ENCODE measurements around the gene RCL1.
"Not testable (repeated sequence)": the region's sequence is repeated elsewhere in the genome, so short reads cannot be mapped to it uniquely, and the experiment has no call there.

RCL1 gene

GRCh38 chr9:4769321-4770080 is 23.2 kb upstream of the RCL1 start:
- no peak for TF ChIP-seq CTCF (IDR thresholded peaks at IDR 0.05; ENCODE audit: low read length)
- no peak for TF ChIP-seq EZH2phosphoT487 (IDR thresholded peaks at IDR 0.05; ENCODE audit: low read length)
- no peak for TF ChIP-seq EZH2 (optimal IDR thresholded peaks at IDR 0.05; ENCODE audit: low read depth, low read length)
- Histone ChIP-seq H3K9ac (ENCODE audit: low read length) (no peak overlapping the region), H3K27me3 (replicated peaks; ENCODE audit: insufficient read depth, low read length) (no peaks in the 10 kb centered on the region), H3K4me3 (ENCODE audit: low read length) (no peak overlapping the region), H3K9me3 (replicated peaks; ENCODE audit: insufficient read depth, low read length) (no peaks in the 10 kb centered on the region), H3K4me2 (ENCODE audit: low read depth, low read length) (no peak overlapping the region), H3K9me2 (replicated peaks; ENCODE audit: insufficient read depth, low read length) (no peaks in the 10 kb centered on the region), H3K27ac (ENCODE audit: low read length) (no peak overlapping the region), H4K20me1 (ENCODE audit: insufficient read depth, low read length) (no peaks in the 10 kb centered on the region), H3K4me1 (ENCODE audit: low read length) (no peaks in the 10 kb centered on the region), H3K79me2 (ENCODE audit: low read length) (no peaks in the 10 kb centered on the region), H3K36me3 (replicated peaks; ENCODE audit: insufficient read depth, low read length) (no peaks in the 10 kb centered on the region), H2AFZ (ENCODE audit: low read length) (no peak overlapping the region), H3F3A (ENCODE audit: insufficient read depth, low read length) (no peaks in the 10 kb centered on the region)
- DNase-seq, result no peak

- Histone ChIP-seq H4K20me1 (ENCODE audit: insufficient read depth, low read length) (no peaks in the 10 kb centered on the region), H3K9me3 (replicated peaks; ENCODE audit: insufficient read depth, low read length) (no peaks in the 10 kb centered on the region), H3K4me3 (ENCODE audit: low read length) (no peak overlapping the region), H2AFZ (ENCODE audit: low read length) (no peak overlapping the region), H3K9ac (ENCODE audit: low read length) (no peak overlapping the region), H3K4me1 (ENCODE audit: low read length) (no peaks in the 10 kb centered on the region), H3K36me3 (replicated peaks; ENCODE audit: insufficient read depth, low read length) (no peaks in the 10 kb centered on the region), H3K9me2 (replicated peaks; ENCODE audit: insufficient read depth, low read length) (no peaks in the 10 kb centered on the region), H3K27ac (ENCODE audit: low read length) (no peak overlapping the region), H3K27me3 (replicated peaks; ENCODE audit: insufficient read depth, low read length) (no peaks in the 10 kb centered on the region), H3K4me2 (ENCODE audit: low read depth, low read length) (no peak overlapping the region), H3F3A (ENCODE audit: insufficient read depth, low read length) (no peaks in the 10 kb centered on the region), H3K79me2 (ENCODE audit: low read length) (no peaks in the 10 kb centered on the region)
- no peak for DNase-seq
- TF ChIP-seq EZH2 (optimal IDR thresholded peaks at IDR 0.05; ENCODE audit: low read depth, low read length) (no peak), EZH2phosphoT487 (IDR thresholded peaks at IDR 0.05; ENCODE audit: low read length) (no peak), CTCF (IDR thresholded peaks at IDR 0.05; ENCODE audit: low read length) (no peak)
These were observed 21.0 kb upstream of the RCL1 start for GRCh38 chr9:4771788-4772187.

GRCh38 chr9:4774209-4774608 is 18.5 kb upstream of the RCL1 start:
- no peaks in the 10 kb centered on the region for H3F3A ChIP-seq (ENCODE audit: insufficient read depth, low read length)
- no peak overlapping the region for H3K9ac ChIP-seq (ENCODE audit: low read length)
- H3K79me2 ChIP-seq (ENCODE audit: low read length), result no peaks in the 10 kb centered on the region
- H3K9me2 ChIP-seq (replicated peaks; ENCODE audit: insufficient read depth, low read length), result no peaks in the 10 kb centered on the region
- H3K4me2 ChIP-seq (ENCODE audit: low read depth, low read length), result no peak overlapping the region
- DNase-seq, result no peak
- no peak overlapping the region for H3K4me3 ChIP-seq (ENCODE audit: low read length)
- no peak overlapping the region for H2AFZ ChIP-seq (ENCODE audit: low read length)
- no peaks in the 10 kb centered on the region for H3K27me3 ChIP-seq (replicated peaks; ENCODE audit: insufficient read depth, low read length)
- TF ChIP-seq EZH2phosphoT487 (IDR thresholded peaks at IDR 0.05; ENCODE audit: low read length), result no peak
- TF ChIP-seq CTCF (IDR thresholded peaks at IDR 0.05; ENCODE audit: low read length), result no peak
- no peak for TF ChIP-seq EZH2 (optimal IDR thresholded peaks at IDR 0.05; ENCODE audit: low read depth, low read length)
- no peaks in the 10 kb centered on the region for H4K20me1 ChIP-seq (ENCODE audit: insufficient read depth, low read length)
- no peaks in the 10 kb centered on the region for H3K36me3 ChIP-seq (replicated peaks; ENCODE audit: insufficient read depth, low read length)
- no peaks in the 10 kb centered on the region for H3K9me3 ChIP-seq (replicated peaks; ENCODE audit: insufficient read depth, low read length)
- H3K27ac ChIP-seq (ENCODE audit: low read length), result no peak overlapping the region
- H3K4me1 ChIP-seq (ENCODE audit: low read length), result no peaks in the 10 kb centered on the region

GRCh38 chr9:4774958-4775357 is 17.8 kb upstream of the RCL1 start:
- H3K79me2 ChIP-seq (ENCODE audit: low read length); DNase-seq; H3K9ac ChIP-seq (ENCODE audit: low read length): not testable (repeated sequence)

More at GRCh38 chr9:4774958-4775357, 17.8 kb upstream of the RCL1 start:
- H3F3A ChIP-seq (ENCODE audit: insufficient read depth, low read length); H3K9me2 ChIP-seq (replicated peaks; ENCODE audit: insufficient read depth, low read length); H3K4me1 ChIP-seq (ENCODE audit: low read length); H2AFZ ChIP-seq (ENCODE audit: low read length); H3K27ac ChIP-seq (ENCODE audit: low read length); H3K27me3 ChIP-seq (replicated peaks; ENCODE audit: insufficient read depth, low read length); H3K36me3 ChIP-seq (replicated peaks; ENCODE audit: insufficient read depth, low read length); H4K20me1 ChIP-seq (ENCODE audit: insufficient read depth, low read length); H3K4me2 ChIP-seq (ENCODE audit: low read depth, low read length); H3K9me3 ChIP-seq (replicated peaks; ENCODE audit: insufficient read depth, low read length); H3K4me3 ChIP-seq (ENCODE audit: low read length): not testable (repeated sequence)
